ENCODE measurements around the gene UPK2.

Gene UPK2

DNA sequence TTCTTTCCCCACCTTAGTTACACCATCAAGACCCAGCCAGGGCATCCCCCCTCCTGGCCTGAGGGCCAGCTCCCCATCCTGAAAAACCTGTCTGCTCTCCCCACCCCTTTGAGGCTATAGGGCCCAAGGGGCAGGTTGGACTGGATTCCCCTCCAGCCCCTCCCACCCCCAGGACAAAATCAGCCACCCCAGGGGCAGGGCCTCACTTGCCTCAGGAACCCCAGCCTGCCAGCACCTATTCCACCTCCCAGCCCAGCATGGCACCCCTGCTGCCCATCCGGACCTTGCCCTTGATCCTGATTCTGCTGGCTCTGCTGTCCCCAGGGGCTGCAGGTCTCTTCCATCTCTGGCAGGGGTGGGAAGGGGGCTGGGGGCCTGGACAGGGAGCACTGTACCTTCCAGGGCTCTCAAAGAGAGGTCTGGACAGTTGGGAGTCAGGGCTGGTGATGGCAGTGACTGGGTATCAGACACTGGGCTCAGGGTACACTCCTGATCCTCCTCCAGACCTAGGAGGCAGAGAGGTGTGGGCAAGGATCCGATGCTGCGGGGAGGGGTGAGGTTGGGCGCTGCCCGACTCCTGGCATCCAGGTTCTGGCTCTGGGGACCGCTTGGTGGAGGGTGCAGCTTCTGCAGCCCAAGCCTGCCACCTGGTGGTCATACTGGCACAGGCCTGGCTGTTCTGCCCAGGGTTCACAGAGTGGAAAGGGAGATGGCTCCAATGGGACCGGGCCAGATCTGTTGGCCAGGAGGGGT is at the start of gene UPK2:
TSS of gene UPK2 (plus strand) at position 205 of the 753 bp plus-strand sequence. CDS start at position 258, 53 bp downstream.
- DNase-seq (ENCODE audit: low spot score): peak; percentile 75

GRCh38 chr11:118907051-118908042 is 48.8 kb upstream of the UPK2 start:
- peak; percentile 82 for DNase-seq (ENCODE audit: low spot score)

DNA sequence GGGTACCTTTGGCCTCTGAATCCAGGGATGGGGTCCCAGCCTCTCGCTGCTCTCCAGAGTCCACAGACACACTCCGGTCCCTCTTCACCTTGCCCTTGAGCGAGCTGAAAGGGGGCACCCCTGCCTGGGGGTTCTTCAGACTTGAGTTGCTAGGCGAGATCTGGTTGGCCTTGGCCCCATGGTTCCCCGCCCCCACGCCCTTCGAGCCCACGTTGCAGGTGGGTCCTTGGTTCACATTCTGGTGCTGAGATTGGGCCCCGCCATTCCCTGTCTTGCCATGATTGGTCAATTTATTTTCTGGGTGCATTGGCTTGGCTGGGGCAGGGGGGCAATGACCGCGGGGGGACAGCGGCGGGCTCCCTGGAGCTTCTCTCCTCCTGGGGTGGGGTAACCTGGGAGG is 47.8 kb upstream of the UPK2 start:
- no peak for DNase-seq (ENCODE audit: low spot score)

DNA sequence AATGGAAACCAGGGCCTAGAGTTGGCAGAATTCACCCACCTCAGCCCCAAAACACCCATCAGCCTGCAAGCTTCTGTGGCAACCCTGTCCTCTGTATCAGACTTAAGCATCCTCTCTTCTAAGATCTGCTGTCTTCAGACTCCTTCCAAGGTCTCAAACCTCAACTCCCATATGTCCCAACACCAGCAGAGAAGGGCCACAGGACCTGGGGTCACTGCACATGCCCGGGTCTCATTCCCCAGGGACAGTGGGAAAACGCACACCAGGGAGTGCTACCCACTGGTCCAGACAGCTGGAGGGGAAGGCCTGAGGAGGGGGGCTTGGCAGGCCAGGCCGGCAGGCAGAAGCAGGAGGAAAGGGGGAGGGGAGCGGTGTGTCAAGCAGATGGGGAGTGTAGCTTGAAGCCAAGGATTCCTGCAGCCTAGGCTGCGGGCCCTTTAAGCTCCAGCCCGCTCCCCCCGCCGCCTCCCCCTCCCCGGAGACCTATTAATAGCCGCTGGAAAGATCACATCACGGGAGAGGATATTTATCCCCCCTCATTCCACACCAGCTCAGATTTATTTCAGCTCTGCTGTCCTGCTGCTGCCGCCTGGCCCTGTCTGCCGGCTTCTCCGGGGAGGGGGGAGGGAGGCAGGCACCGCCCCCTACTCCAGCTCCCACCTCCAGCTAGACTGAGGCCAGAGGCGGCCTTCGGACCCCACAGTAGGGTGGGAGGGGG is 47.0 kb upstream of the UPK2 start:
- peak; percentile 75 for DNase-seq (ENCODE audit: low spot score)

- DNase-seq (ENCODE audit: low spot score): no peak
Measured at GRCh38 chr11:118909619-118910308, 46.3 kb upstream of the UPK2 start.

DNA sequence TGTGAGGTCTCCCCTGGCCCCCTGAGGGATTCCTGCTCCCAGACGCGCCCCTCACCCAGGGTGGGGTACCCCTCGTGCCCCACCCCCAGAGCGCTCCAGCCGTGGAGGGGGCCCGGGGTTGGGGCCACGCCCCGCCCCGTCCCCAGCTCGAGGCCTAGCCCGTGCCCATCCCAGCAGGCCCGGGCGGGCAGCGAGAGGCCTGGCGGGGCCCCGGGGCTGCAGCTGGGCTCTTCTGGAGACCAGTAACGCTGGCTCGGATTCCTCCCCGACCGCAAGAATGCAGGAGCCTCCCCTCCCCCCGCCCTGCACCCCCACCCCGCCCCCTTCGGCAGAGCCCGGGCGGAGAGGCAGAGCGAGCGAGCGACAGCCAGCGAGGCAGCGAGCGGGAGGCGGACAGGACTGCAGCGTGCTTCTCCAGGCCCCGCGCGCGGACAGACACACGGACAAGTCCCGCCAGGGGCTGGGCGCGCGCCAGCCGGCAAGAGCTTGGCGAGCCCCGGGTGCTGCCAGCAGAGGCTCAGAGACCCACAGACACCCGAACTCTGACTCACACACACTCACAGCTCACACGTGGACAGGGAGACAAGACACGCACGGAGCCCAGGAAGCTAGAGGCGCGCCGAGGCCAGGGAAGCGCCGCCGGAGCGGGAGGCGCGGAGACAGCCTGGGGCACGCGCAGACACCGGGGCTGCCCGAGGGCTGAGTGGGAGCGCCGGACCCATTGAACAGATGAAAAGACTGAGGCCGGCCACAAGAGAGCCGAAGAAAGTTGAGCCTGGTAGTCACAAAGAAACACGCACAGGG is 45.6 kb upstream of the UPK2 start:
- no peak for DNase-seq (ENCODE audit: low spot score)

DNA sequence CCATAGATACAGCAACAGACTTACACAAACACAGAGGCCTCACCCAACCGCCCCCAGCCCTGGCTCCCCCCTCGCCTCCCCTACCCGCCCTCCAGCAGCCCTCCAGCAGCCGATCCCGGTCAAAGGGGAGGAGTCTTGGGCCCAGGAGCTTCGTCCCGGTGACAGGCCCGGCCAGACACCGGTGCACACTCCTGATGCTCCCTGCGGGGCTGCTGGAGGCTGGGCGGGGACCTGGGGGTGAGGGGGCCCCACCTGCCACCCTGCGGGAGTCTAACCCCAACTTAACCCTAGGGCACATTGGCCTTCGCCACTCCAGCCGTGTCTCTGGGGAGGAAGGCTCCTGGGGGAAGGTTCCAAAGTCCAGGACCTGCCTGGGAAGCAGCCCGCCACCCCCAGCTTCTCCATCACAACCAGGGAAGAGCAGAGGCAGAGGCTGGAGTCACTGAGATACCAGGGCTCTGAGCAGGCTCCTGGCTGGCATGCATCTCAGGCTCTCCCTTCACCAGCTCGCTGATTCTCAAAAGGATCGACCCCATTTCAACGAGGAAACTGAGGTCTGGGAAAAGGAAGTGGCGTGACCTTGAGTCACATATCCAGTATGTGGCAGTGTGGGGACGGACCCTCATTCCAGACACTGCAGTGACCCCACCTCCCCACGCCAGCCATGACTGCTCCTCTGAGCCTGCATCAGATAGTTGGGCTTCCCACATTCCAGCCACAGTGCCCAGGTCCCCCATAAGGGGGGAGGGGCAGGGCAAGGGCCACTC is 44.8 kb upstream of the UPK2 start:
- DNase-seq (ENCODE audit: low spot score): no peak

DNA sequence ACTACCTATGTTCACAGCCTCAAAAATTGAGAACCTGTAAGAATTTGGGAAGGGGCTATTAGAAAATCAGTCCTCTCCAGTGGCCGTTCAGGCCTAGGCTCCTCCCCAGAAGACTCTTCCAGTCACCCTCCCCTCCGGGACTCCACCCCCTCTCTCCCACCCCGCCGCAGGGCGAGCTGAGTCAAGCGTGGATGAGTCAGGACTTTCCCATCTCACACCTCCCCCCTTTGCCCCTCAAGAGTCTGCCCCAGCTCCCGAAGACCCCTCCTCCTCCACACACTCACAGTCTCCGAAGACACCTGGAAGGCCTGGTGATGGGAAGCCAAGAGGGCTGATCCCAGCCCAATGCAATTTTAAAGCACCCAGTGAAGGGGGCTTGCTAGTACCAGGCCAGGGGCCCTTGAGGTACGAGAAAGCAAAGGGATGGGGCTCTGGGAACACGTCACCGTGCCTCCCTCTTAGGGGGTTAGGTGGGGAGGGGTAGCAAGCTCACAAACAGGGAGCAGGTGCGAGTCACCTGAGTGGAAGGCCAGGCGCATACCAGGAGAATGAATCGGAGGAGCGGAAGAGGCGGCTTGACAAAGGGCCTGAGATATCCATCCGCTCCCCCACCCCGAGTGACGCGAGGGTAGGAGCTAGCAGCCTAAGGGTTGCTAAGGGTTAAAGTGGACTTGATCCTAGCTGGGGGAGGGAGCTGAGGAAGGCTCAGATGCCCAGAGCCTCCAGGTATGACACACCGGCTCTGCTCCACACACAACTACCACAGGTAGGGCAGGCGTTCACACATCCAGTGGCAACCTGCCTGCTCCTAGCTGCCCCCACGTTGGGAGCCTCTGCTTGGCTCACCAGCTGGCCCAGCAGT is 44.0 kb upstream of the UPK2 start:
- no peak for DNase-seq (ENCODE audit: low spot score)

- DNase-seq (ENCODE audit: low spot score): no peak
Measured at GRCh38 chr11:118912742-118913410, 43.2 kb upstream of the UPK2 start.

GRCh38 chr11:118913411-118914125 is 42.5 kb upstream of the UPK2 start:
- no peak for DNase-seq (ENCODE audit: low spot score)

- no peak for DNase-seq (ENCODE audit: low spot score)
Measured at GRCh38 chr11:118914178-118914918, 41.8 kb upstream of the UPK2 start.

GRCh38 chr11:118914987-118915386 is 41.1 kb upstream of the UPK2 start:
- DNase-seq (ENCODE audit: low spot score): no peak

DNA sequence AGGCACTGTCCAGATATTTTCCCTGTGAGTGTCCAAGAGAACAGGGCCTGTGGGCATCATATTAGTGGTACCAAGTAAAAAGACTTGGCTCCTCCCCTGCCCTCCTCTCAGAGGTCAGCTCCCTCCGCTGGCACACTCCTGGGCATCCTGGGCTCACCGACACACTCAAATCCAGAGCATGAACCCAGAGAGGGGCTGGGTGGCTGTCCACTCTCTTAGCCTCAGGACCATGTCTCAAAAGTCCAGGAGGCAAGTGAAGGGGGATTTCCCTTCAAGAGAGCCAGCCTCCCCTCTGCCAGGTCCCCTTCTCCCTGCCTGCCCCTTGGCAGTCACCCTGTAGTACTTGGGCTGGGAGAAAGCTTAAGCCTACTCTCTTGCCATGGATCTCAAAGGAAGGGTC is 40.7 kb upstream of the UPK2 start:
- DNase-seq (ENCODE audit: low spot score): no peak

DNA sequence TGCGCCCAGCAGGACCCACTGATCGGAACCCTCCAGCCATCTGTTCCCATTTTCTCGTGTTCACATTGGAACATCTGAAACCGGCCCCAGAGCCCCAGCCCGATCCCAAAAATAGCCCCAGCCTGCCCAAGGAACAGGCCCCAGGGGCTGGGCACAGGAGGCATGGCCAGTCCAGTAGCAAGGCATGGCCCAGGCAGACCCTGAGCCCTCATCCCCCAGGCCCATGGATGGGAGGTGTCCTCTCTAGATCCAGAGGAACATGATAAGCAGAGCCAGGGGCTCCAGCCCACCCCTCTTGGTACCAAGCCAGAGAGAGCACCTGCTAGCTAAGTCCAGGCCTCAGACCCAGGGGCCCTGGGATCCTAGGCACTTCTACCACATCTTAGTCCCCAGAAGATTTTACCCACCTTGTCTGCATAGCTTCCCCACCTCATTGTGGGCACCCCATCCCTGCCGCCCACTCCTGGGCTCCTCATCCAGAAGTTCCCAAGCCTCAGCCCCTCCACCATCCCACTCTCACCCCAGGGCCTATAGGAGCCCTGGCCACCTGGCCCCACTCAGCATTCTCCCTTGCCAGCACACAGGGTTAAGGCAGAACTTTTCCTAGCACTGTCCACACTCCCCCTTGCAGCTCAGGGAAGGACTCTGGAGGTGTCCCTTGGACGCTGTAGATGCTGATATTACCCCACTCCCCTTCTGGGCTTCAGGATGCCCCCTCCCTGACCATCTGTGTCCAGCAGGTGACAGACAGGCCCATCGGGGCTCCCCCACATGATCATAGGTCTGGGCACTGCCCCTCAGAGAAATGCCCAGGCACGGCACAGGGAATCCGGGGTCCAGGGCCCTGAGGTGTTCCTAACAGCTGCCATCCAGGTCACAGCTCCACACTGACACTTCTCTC is 39.9 kb upstream of the UPK2 start:
- no peak for DNase-seq (ENCODE audit: low spot score)

- no peak for DNase-seq (ENCODE audit: low spot score)
Measured at GRCh38 chr11:118916842-118917388, 39.2 kb upstream of the UPK2 start.
